ENCODE measurements around the gene GNL2. TPM values are rescaled to one million over a fixed set of nuclear protein-coding genes. Genes with fewer than 3 reads are reported as not detected.

GNL2 gene
- total and polyA plus RNA-seq, 9 of the 15 experiments (the other 6 are each of a cell fraction or from before 2014, with no cell fraction given) = 156 to 371 (median 263) TPM

- TF ChIP-seq, protein P1, sequence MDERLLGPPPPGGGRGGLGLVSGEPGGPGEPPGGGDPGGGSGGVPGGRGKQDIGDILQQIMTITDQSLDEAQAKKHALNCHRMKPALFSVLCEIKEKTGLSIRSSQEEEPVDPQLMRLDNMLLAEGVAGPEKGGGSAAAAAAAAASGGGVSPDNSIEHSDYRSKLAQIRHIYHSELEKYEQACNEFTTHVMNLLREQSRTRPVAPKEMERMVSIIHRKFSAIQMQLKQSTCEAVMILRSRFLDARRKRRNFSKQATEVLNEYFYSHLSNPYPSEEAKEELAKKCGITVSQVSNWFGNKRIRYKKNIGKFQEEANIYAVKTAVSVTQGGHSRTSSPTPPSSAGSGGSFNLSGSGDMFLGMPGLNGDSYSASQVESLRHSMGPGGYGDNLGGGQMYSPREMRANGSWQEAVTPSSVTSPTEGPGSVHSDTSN (CRISPR knock-in tag; IDR thresholded peaks at IDR 0.05; ENCODE audit: low read depth) = no peak
- TF ChIP-seq, protein P1 (tag; conservative IDR thresholded peaks at IDR 0.05; ENCODE audit: low read depth) = no peak
- no peak for TF ChIP-seq HOXB6 (CRISPR knock-in tag; IDR thresholded peaks at IDR 0.05; ENCODE audit: borderline replicate concordance)
- TF ChIP-seq NKRF (IDR thresholded peaks at IDR 0.05; ENCODE audit: borderline replicate concordance) = no peak
- TF ChIP-seq, protein P2, sequence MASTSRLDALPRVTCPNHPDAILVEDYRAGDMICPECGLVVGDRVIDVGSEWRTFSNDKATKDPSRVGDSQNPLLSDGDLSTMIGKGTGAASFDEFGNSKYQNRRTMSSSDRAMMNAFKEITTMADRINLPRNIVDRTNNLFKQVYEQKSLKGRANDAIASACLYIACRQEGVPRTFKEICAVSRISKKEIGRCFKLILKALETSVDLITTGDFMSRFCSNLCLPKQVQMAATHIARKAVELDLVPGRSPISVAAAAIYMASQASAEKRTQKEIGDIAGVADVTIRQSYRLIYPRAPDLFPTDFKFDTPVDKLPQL (IDR thresholded peaks at IDR 0.05; ENCODE audit: extremely low read depth, insufficient read length) = no peak
- TF ChIP-seq ARID1B (IDR thresholded peaks at IDR 0.05) = no peak
- TF ChIP-seq MEF2A (IDR thresholded peaks at IDR 0.05; ENCODE audit: control insufficient read depth, low read depth, low read length) = no peak
- TF ChIP-seq, protein P3, sequence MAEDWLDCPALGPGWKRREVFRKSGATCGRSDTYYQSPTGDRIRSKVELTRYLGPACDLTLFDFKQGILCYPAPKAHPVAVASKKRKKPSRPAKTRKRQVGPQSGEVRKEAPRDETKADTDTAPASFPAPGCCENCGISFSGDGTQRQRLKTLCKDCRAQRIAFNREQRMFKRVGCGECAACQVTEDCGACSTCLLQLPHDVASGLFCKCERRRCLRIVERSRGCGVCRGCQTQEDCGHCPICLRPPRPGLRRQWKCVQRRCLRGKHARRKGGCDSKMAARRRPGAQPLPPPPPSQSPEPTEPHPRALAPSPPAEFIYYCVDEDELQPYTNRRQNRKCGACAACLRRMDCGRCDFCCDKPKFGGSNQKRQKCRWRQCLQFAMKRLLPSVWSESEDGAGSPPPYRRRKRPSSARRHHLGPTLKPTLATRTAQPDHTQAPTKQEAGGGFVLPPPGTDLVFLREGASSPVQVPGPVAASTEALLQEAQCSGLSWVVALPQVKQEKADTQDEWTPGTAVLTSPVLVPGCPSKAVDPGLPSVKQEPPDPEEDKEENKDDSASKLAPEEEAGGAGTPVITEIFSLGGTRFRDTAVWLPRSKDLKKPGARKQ (CRISPR knock-in tag; IDR thresholded peaks at IDR 0.05) = no peak
- no peak for TF ChIP-seq MAZ (CRISPR knock-in tag; conservative IDR thresholded peaks at IDR 0.05 in 1 of 2, IDR thresholded peaks at IDR 0.05 in 1 of 2)
- TF ChIP-seq, protein P4, sequence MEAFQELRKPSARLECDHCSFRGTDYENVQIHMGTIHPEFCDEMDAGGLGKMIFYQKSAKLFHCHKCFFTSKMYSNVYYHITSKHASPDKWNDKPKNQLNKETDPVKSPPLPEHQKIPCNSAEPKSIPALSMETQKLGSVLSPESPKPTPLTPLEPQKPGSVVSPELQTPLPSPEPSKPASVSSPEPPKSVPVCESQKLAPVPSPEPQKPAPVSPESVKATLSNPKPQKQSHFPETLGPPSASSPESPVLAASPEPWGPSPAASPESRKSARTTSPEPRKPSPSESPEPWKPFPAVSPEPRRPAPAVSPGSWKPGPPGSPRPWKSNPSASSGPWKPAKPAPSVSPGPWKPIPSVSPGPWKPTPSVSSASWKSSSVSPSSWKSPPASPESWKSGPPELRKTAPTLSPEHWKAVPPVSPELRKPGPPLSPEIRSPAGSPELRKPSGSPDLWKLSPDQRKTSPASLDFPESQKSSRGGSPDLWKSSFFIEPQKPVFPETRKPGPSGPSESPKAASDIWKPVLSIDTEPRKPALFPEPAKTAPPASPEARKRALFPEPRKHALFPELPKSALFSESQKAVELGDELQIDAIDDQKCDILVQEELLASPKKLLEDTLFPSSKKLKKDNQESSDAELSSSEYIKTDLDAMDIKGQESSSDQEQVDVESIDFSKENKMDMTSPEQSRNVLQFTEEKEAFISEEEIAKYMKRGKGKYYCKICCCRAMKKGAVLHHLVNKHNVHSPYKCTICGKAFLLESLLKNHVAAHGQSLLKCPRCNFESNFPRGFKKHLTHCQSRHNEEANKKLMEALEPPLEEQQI (IDR thresholded peaks at IDR 0.05) = peak; percentile 88
- TF ChIP-seq RUNX1 (IDR thresholded peaks at IDR 0.05; ENCODE audit: low read depth) = no peak
- no peak for TF ChIP-seq ELK1 (CRISPR knock-in tag; IDR thresholded peaks at IDR 0.05)
These were observed 34.3 kb downstream of the GNL2 start (continued) for GRCh38 chr1:37561133-37562132.
